Mucosa of descending colon (tissue), 3 donors: Measurements from ENCODE around the gene CCDC148. TPM values are rescaled to one million over a fixed set of nuclear protein-coding genes. Genes with fewer than 3 reads are reported as not detected.

Source experiments
- ATAC-seq: fragments of 200-7000 bp; cut with Tn5 transposase; one replicate; pipeline ENCODE4 v1.9.1; 2020; ENCODE audit warnings: mild to moderate bottlenecking, moderate library complexity
- DNase-seq, 3 donors: peaks; one replicate each; pipeline ENCODE4 v3.0.0-alpha.2; 2020
- H3K36me3 ChIP-seq: fragments of 200-600 bp; one replicate; pipeline ENCODE4 v1.8.0; 2021; ENCODE audit warnings: low read depth, mild to moderate bottlenecking
- H3K4me1 ChIP-seq: fragments of 200-600 bp; one replicate; pipeline ENCODE4 v1.8.0; 2021; ENCODE audit warnings: low read depth, mild to moderate bottlenecking
- H3K4me3 ChIP-seq: fragments of 200-600 bp; one replicate; pipeline ENCODE4 v1.8.0; 2021; ENCODE audit warnings: mild to moderate bottlenecking
- H3K9me3 ChIP-seq: fragments of 200-600 bp; one replicate; pipeline ENCODE4 v1.8.0; 2021; ENCODE audit warnings: mild to moderate bottlenecking
- intact Hi-C, 2 donors: fragments of 100-400 bp; cut with DNase I in 1 of 2; cut with micrococcal nuclease in 1 of 2; formaldehyde crosslinking; loops; one replicate each; pipeline versions ENCODE4 v1.11.0 to v1.11.1; 2022; cut with DNase I, micrococcal nuclease
- total RNA-seq, 3 donors: library from RNA; stranded (reverse); fragmentation: NEBNext Ultra II Directional in 2 of 3; extraction: Animal tissue kit (Norgen Biotek cat#: 25700) in 2 of 3; gene quantifications; one replicate each; pipeline versions ENCODE4 v1.2.1 to v1.2.4, GENCODE V29; 2021 to 2023
- TF ChIP-seq, protein P1 (sequence below): fragments of 200-600 bp; IDR thresholded peaks from one replicate; pipeline ENCODE4 v1.8.0; 2022; ENCODE audit warnings: antibody characterized with exemption, mild to moderate bottlenecking
- donor health status: DM: no; HTN: no; CAD: no; lungs with moderate emphysema.
- donor health status: DM: no; HTN: no; CAD: no.
- donor health status: DM: no; HTN: yes; CAD: no.

The CCDC148 gene
- total RNA-seq, 3 donors from 2014 or later = 0.20 to 0.38 TPM; not detected in 1

DNA sequence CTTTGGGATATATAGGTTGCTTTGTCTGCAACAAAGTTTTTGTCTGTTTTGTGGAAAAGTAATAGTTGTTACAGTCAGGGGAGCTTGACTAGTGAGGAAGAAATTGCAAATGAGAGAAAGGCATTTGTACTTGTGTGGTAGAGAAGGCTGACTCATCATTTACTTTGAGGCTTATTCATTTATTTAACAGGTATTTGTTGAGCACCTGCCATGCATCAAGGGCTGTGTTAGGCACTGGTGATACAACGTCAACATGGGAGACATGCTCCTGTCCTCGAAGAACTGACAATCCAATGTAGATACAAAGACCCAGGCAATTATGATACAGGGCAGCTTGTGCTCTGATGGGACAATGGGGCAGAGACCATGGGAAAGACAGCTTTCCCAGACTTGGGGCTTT is 275.4 kb downstream of the CCDC148 start:
- ATAC-seq = no peak
- no peaks in the 10 kb centered on the region for H3K36me3 ChIP-seq
- H3K9me3 ChIP-seq = no peaks in the 10 kb centered on the region
- no peak for DNase-seq
- H3K4me1 ChIP-seq = no peaks in the 10 kb centered on the region
- no peak overlapping the region for H3K4me3 ChIP-seq
- intact Hi-C loops = no loop called here
- TF ChIP-seq, protein P1, sequence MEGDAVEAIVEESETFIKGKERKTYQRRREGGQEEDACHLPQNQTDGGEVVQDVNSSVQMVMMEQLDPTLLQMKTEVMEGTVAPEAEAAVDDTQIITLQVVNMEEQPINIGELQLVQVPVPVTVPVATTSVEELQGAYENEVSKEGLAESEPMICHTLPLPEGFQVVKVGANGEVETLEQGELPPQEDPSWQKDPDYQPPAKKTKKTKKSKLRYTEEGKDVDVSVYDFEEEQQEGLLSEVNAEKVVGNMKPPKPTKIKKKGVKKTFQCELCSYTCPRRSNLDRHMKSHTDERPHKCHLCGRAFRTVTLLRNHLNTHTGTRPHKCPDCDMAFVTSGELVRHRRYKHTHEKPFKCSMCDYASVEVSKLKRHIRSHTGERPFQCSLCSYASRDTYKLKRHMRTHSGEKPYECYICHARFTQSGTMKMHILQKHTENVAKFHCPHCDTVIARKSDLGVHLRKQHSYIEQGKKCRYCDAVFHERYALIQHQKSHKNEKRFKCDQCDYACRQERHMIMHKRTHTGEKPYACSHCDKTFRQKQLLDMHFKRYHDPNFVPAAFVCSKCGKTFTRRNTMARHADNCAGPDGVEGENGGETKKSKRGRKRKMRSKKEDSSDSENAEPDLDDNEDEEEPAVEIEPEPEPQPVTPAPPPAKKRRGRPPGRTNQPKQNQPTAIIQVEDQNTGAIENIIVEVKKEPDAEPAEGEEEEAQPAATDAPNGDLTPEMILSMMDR = no peak

DNA sequence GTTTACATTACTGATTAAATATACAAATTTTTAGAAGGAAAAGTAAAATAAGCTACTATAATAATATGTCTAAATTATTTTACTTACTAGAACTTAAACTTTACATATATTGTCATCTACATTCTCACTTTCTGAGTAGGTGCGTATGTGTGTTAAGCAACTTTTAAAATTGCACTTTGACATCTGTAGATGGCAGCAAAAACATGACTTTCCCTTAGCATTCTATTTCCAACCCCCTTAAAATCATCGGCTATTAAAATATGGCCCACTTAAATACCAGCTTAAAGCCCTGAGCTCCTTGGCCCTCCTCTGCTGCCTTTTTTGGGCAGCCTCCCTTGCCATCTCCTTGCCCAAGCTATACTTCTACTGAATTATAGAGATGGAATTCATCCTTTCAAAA is 276.9 kb downstream of the CCDC148 start:
- intact Hi-C loops = no loop called here
- DNase-seq (no peak), ATAC-seq (no peak)
- Histone ChIP-seq H3K4me3 (no peak overlapping the region), H3K9me3 (no peaks in the 10 kb centered on the region), H3K4me1 (no peaks in the 10 kb centered on the region), H3K36me3 (no peaks in the 10 kb centered on the region)
- TF ChIP-seq, protein P1 = no peak

GRCh38 chr2:158178646-158179045 is 277.9 kb downstream of the CCDC148 start:
- ATAC-seq (no peak), DNase-seq (no peak)
- Histone ChIP-seq H3K4me1 (no peaks in the 10 kb centered on the region), H3K9me3 (no peaks in the 10 kb centered on the region), H3K36me3 (no peaks in the 10 kb centered on the region), H3K4me3 (no peak overlapping the region)
- TF ChIP-seq, protein P1 = no peak
- intact Hi-C loops = no loop called here

DNA sequence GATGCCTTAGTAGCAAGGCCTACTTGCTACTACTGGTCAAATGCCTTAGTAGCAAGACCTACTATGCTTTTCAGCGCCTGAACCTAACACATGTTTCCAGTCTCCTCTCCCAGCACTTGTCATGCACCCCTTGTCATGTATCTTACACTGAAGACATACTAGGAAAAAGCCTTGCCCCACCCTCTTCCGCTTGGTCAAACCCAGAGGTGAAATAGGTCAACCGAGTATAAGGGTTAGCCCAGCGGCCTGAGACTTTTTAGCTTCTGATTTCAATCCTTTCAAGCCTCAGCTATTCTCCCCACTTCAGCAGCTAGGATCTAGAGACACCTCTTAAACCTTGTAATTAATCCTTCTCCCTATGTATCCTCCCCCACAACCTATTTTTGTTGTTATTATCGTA is 281.6 kb downstream of the CCDC148 start:
- H3K36me3 ChIP-seq = no peaks in the 10 kb centered on the region
- H3K4me3 ChIP-seq = no peak overlapping the region
- intact Hi-C loops = no loop called here
- ATAC-seq (no peak), DNase-seq (no peak)
- TF ChIP-seq, protein P1 = no peak
- H3K4me1 ChIP-seq = no peaks in the 10 kb centered on the region
- H3K9me3 ChIP-seq = no peaks in the 10 kb centered on the region

DNA sequence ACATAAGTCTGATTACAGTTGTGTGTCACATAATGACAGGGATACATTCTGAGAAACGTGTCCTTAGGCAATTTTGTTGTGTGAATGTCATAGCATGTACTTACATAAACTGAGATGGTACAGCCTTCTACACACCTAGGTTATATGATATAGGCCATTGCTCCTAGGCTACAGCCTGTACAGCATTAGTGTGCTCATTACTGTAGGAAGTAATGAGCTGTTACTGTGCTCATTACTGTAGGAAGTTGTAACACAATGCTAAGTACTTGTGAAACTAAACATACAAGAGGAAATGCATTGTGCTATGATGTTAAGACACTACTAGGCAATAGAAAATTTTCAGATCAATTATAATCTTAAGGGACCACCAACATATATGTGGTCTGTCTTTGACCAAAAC is 282.1 kb downstream of the CCDC148 start:
- H3K9me3 ChIP-seq = no peaks in the 10 kb centered on the region
- peak; percentile 50 for ATAC-seq

More for the DNA sequence above, 282.1 kb downstream of the CCDC148 start:
- H3K36me3 ChIP-seq = no peaks in the 10 kb centered on the region
- intact Hi-C loops = no loop called here
- no peak overlapping the region for H3K4me3 ChIP-seq
- DNase-seq = no peak
- TF ChIP-seq, protein P1 = no peak
- H3K4me1 ChIP-seq = no peaks in the 10 kb centered on the region
